Thymus (tissue), 11 donors: ENCODE data around the gene ATP11A. TPM values are rescaled to one million over a fixed set of nuclear protein-coding genes. Genes with fewer than 3 reads are reported as not detected.

Source experiments
- DNase-seq, 9 donors: peaks; one replicate each; pipeline ENCODE4 v3.0.0-alpha.2; 2013; ENCODE audit warnings: low spot score in 9 of 9, low read depth in 6 of 9, missing footprints in 1 of 9
- H3K27ac ChIP-seq, 2 donors: one replicate each; pipeline ENCODE4 v1.5.1; 2013; ENCODE audit warnings: control low read depth in 1 of 2, low read depth in 1 of 2, low read length in 1 of 2, mild to moderate bottlenecking in 1 of 2, moderate library complexity in 1 of 2
- H3K27me3 ChIP-seq, 2 donors: one replicate each; pipeline ENCODE4 v1.5.1; 2013; ENCODE audit warnings: low read length in 1 of 2; ENCODE audit not compliant: control insufficient read depth in 2 of 2, insufficient read depth in 1 of 2
- H3K36me3 ChIP-seq, 2 donors: one replicate each; pipeline ENCODE4 v1.5.1; 2013; ENCODE audit warnings: low read length in 1 of 2, mild to moderate bottlenecking in 1 of 2, moderate library complexity in 1 of 2; ENCODE audit not compliant: control insufficient read depth in 2 of 2, insufficient read depth in 2 of 2
- H3K4me1 ChIP-seq, 2 donors: one replicate each; pipeline ENCODE4 v1.5.1; 2013; ENCODE audit warnings: low read length in 2 of 2; ENCODE audit not compliant: control insufficient read depth in 2 of 2, insufficient read depth in 2 of 2
- H3K4me3 ChIP-seq, 2 donors: one replicate each; pipeline ENCODE4 v1.5.1; 2013; ENCODE audit warnings: low read length in 2 of 2, control low read depth in 1 of 2, mild to moderate bottlenecking in 1 of 2
- H3K9me3 ChIP-seq, 2 donors: one replicate each; pipeline ENCODE4 v1.5.1; 2013; ENCODE audit warnings: low read length in 1 of 2, mild to moderate bottlenecking in 1 of 2; ENCODE audit not compliant: control insufficient read depth in 2 of 2, insufficient read depth in 1 of 2
- WGBS: extraction: QIAGEN DNeasy Blood & Tissue Kit; methylation state at CpG from one replicate; pipeline ENCODE4 v1.1.7; 2013; 5-methylcytosine and 5-hydroxymethylcytosine counted together
- polyA plus RNA-seq: library from polyadenylated mRNA; stranded (reverse); fragments of 200-250 nt; gene quantifications from one replicate; pipeline ENCODE4 v1.2.3, GENCODE V29; 2013
- total RNA-seq: library from RNA; stranded (reverse); fragments of 120-200 nt; gene quantifications from one replicate; pipeline ENCODE4 v1.2.4, GENCODE V29; 2013
- donor health status: healthy.

ATP11A gene
- total and polyA plus RNA-seq, 2 donors, result 7.1 to 7.2 TPM

- no peaks in the 10 kb centered on the region for H3K9me3 ChIP-seq
- WGBS, result 96% methylated on average over 7 of the region's 7 CpGs
- no peak overlapping the region for H3K4me3 ChIP-seq
- no peaks in the 10 kb centered on the region for H3K36me3 ChIP-seq
- peaks cover 2 to 23% of the 10 kb centered on the region in 2 donors for H3K4me1 ChIP-seq
- no peak overlapping the region for H3K27ac ChIP-seq
- peaks cover 3 to 10% of the 10 kb centered on the region in 2 donors for H3K27me3 ChIP-seq
- no peak for DNase-seq
These were observed 3.5 kb upstream of the ATP11A start for GRCh38 chr13:112686364-112686763.

DNA sequence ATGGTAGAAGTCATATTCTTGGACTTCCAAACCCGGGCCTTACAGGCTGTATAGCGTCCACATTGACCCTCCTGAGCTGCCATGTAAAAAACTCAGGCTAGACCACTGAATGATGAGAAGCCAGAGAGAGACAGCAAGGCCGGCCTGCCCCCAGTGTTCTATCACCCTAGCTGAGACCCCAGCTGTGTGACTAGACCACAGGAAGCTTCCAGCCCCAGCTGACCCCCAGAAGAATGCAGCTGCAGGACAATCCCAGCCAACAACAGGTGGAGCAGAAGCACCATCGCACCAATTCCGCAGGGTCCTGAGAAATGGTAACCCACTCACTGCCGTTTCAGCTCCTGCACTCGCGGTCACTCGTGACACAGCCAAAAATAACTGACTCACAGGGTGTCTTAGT, 2.9 kb upstream of the ATP11A start:
- Histone ChIP-seq H3K4me1 (peaks cover 2 to 29% of the 10 kb centered on the region in 2 donors), H3K9me3 (no peaks in the 10 kb centered on the region), H3K4me3 (no peak overlapping the region), H3K27ac (no peak overlapping the region), H3K36me3 (no peaks in the 10 kb centered on the region), H3K27me3 (peaks cover 3 to 16% of the 10 kb centered on the region in 2 donors)
- WGBS, result 98% methylated on average over 9 of the region's 9 CpGs
- DNase-seq, result no peak

DNA sequence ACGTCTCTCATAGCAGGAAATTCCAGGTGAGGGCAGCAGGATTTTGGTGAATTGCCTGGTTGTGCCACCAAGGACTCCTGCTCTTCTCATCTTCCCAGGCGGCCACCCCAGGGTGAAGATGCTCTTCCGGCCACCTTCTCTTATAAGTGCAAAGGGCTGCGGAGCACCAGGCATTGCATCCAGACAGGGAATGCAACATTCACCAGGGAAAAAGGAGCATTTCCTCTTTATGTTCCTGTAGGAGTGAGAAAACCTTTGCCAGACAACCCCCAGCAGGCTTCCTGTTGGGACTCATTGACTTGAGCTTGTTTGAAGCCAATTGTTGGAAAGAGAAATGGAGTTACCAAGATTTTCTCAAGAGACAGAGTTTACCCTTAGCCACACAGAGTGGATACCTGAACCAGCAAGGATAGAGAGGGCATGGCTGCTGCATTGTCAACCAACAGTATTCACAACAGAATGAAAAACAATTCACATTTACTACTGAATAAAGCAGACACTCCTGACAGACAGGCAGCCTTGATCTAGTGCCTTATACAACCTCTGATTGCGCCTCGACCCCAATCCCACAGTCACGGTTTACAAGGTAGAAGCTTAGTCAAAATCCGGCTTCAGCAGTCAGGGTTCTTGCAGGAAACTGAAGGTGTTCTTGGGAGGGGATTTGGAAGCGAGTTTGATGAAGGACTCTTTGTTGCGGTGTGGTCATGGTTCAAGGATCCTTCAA, 1.8 kb upstream of the ATP11A start:
- DNase-seq, result no peak
- peaks cover 2 to 32% of the 10 kb centered on the region in 2 donors for H3K4me1 ChIP-seq
- WGBS, result 93% methylated on average over 10 of the region's 10 CpGs
- no peaks in the 10 kb centered on the region for H3K36me3 ChIP-seq
- no peaks in the 10 kb centered on the region for H3K9me3 ChIP-seq
- H3K4me3 ChIP-seq, result no peak overlapping the region
- peak overlapping the region in 1 of 2 donors; percentile 49 for H3K27ac ChIP-seq
- H3K27me3 ChIP-seq, result peaks cover 10 to 19% of the 10 kb centered on the region in 2 donors

DNA sequence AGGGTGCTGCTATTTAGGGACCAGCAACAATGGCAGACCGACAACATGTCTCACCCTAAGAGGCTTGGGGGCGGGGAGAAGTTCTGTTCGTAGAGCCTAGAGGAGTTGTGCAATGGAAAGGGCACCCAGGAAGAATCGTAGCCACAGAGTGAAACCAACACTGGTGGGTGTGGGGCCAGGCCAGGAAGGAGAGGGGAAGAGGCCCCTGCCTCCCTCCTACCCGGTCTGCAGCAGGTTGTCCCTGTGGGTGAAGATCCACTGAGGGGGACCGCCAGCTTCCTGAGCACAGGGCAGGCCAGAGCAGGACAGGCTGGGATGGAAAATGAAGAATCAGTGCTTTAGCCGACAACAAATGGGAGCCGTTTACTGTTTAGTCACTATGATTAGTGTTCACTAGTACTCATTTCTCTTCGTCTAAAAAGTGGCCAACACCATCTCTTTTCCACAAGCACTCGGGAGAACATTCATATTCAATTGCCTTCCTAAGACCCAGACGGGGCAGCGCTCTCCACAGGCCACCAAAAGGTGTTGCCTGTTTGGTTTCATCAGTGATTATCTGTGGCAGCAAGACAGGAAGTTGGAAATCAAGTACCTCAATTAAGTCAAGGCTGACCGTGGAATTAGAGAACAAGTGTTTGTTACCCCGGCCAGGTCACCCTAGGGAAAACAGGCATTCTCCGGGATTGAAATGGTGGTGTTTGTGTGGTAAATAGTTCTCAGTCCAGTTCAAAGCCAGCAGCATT, 1.1 kb upstream of the ATP11A start:
- Histone ChIP-seq H3K36me3 (no peaks in the 10 kb centered on the region), H3K27me3 (peaks cover 10 to 24% of the 10 kb centered on the region in 2 donors), H3K4me1 (peaks cover 2 to 32% of the 10 kb centered on the region in 2 donors), H3K9me3 (no peaks in the 10 kb centered on the region), H3K4me3 (peak overlapping the region; percentile 71 to 82), H3K27ac (peak overlapping the region; percentile 3 to 77)
- peak in 1 of 9 donors; percentile 56 for DNase-seq
- WGBS, result 58% methylated on average over 15 of the region's 15 CpGs

- DNase-seq, result peak in 1 of 9 donors; percentile 68
- Histone ChIP-seq H3K27ac (peak overlapping the region in 1 of 2 donors; percentile 77), H3K27me3 (peaks cover 10 to 24% of the 10 kb centered on the region in 2 donors), H3K4me3 (peak overlapping the region; percentile 41 to 82), H3K4me1 (peaks cover 2 to 32% of the 10 kb centered on the region in 2 donors), H3K9me3 (no peaks in the 10 kb centered on the region), H3K36me3 (no peaks in the 10 kb centered on the region)
- WGBS, result under 1% methylated on average over 77 of the region's 77 CpGs
These were observed 568 bp downstream of the ATP11A start for GRCh38 chr13:112690283-112690929.

DNA sequence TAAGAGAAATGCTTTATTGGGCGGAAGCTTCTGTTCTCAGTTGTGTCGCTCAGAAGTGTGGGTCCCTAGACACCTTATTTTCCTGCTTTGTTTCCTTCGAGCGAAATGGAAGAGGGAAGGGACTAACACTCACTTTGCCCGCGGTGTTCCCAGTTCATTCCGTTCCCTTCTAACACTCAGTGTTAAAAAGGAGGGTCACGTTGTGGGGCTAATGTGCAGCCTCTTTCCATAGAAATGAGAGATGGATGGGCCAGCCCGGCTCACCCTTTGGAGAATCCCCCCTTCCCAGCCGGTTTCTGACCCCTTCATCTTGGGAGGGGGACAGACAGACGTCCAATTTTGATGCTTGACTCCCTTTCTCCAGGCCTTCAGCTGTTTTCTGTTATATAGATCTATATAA, 2.3 kb downstream of the ATP11A start:
- Histone ChIP-seq H3K27me3 (peaks cover 10 to 24% of the 10 kb centered on the region in 2 donors), H3K27ac (no peak overlapping the region), H3K4me1 (peaks cover 2 to 32% of the 10 kb centered on the region in 2 donors), H3K4me3 (no peak overlapping the region), H3K36me3 (no peaks in the 10 kb centered on the region), H3K9me3 (no peaks in the 10 kb centered on the region)
- WGBS, result 90% methylated on average over 11 of the region's 11 CpGs
- DNase-seq, result no peak

DNA sequence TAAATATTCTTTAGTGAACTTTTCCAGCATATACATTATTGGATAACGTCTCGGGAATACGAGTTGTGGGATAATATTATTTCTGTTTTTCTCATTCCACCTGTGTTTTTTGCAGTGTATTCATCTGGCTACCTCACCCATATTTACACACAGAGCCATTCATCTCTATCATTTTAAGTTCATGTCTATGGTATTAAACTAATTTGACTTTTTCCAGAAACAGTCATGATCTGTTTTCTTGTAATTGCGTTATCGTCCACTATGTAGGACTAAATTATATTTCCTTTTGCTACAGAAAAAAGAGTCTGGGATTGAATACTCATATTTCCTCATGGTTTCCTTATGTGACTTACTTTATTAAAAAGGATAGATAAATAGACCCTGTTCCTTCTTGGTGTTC, 2.7 kb downstream of the ATP11A start:
- Histone ChIP-seq H3K27ac (no peak overlapping the region), H3K4me1 (peaks cover 2 to 32% of the 10 kb centered on the region in 2 donors), H3K36me3 (no peaks in the 10 kb centered on the region), H3K4me3 (no peak overlapping the region), H3K9me3 (no peaks in the 10 kb centered on the region), H3K27me3 (peaks cover 10 to 24% of the 10 kb centered on the region in 2 donors)
- no peak for DNase-seq
- WGBS, result 97% methylated on average over 5 of the region's 5 CpGs

- H3K27me3 ChIP-seq, result peaks cover 10 to 24% of the 10 kb centered on the region in 2 donors
- 90% methylated on average over 13 of the region's 13 CpGs for WGBS
- H3K27ac ChIP-seq, result no peak overlapping the region
- H3K9me3 ChIP-seq, result no peaks in the 10 kb centered on the region
- no peaks in the 10 kb centered on the region for H3K36me3 ChIP-seq
- H3K4me1 ChIP-seq, result peaks cover 2 to 20% of the 10 kb centered on the region in 2 donors
- DNase-seq, result no peak
- H3K4me3 ChIP-seq, result no peak overlapping the region
These were observed 4.1 kb downstream of the ATP11A start for GRCh38 chr13:112693831-112694497.
